Keratinocyte (primary cell): ENCODE results near the gene INPP4B. TPM values are rescaled to one million over a fixed set of nuclear protein-coding genes. Genes with fewer than 3 reads are reported as not detected.

Experiments
- DNase-seq: peaks from one replicate; pipeline ENCODE4 v3.0.0-alpha.2; 2011; ENCODE audit warnings: low read depth, missing footprints, low spot score
- FAIRE-seq: peaks from 2 replicates; lab custom pipeline; 2011; peaks lifted over from hg19 to GRCh38; lab: Jason Lieb, UNC
- H2AFZ ChIP-seq: 2 replicates; pipeline ENCODE4 v1.6.0; 2012; ENCODE audit warnings: low read length, control low read depth, inconsistent platforms; ENCODE audit not compliant: control insufficient read depth
- H3K27ac ChIP-seq: 2 replicates; pipeline ENCODE4 v1.5.1; 2011; ENCODE audit warnings: low read length; ENCODE audit not compliant: control insufficient read depth, insufficient read depth
- H3K27me3 ChIP-seq: 3 replicates; pipeline ENCODE4 v1.6.0; 2011; ENCODE audit warnings: low read length; ENCODE audit not compliant: control insufficient read depth, insufficient read depth; ENCODE audit errors: extremely low read depth
- H3K36me3 ChIP-seq, 2 experiments: 2 replicates in 1 of 2; 3 replicates in 1 of 2; pipeline ENCODE4 v1.5.1; 2011; ENCODE audit warnings: low read length in 2 of 2, mild to moderate bottlenecking in 1 of 2; ENCODE audit not compliant: control insufficient read depth in 2 of 2, insufficient read depth in 2 of 2; ENCODE audit errors: extremely low read depth in 1 of 2
- H3K4me1 ChIP-seq: 3 replicates; pipeline ENCODE4 v1.5.1; 2011; ENCODE audit warnings: low read length; ENCODE audit not compliant: control insufficient read depth, insufficient read depth; ENCODE audit errors: extremely low read depth
- H3K4me2 ChIP-seq: 3 replicates; pipeline ENCODE4 v1.6.0; 2011; ENCODE audit warnings: low read depth, low read length; ENCODE audit not compliant: control insufficient read depth, insufficient read depth; ENCODE audit errors: extremely low read depth
- H3K4me3 ChIP-seq, 3 experiments: fragments of 200-600 bp in 1 of 3; sonication (generic) in 1 of 3; 2 replicates in 2 of 3; 3 replicates in 1 of 3; pipeline ENCODE4 v1.5.1; 2011 to 2016; ENCODE audit warnings: low read length in 3 of 3, mild to moderate bottlenecking in 3 of 3, control low read depth in 2 of 3, inconsistent platforms in 1 of 3, low read depth in 1 of 3, mixed read lengths in 1 of 3, mixed run types in 1 of 3, moderate library complexity in 1 of 3; ENCODE audit not compliant: control insufficient read depth in 2 of 3, insufficient read depth in 2 of 3; ENCODE audit errors: extremely low read depth in 1 of 3
- H3K79me2 ChIP-seq: 2 replicates; pipeline ENCODE4 v1.6.0; 2012; ENCODE audit warnings: low read length; ENCODE audit not compliant: control insufficient read depth, insufficient read depth
- H3K9ac ChIP-seq: 3 replicates; pipeline ENCODE4 v1.6.0; 2011; ENCODE audit warnings: low read length; ENCODE audit not compliant: control insufficient read depth, insufficient read depth; ENCODE audit errors: extremely low read depth
- H3K9me1 ChIP-seq: 3 replicates; pipeline ENCODE4 v1.6.0; 2011; ENCODE audit warnings: low read length; ENCODE audit not compliant: control insufficient read depth, insufficient read depth; ENCODE audit errors: extremely low read depth
- H3K9me3 ChIP-seq: 2 replicates; pipeline ENCODE4 v1.5.1; 2012; ENCODE audit warnings: low read depth, low read length; ENCODE audit not compliant: control insufficient read depth
- H4K20me1 ChIP-seq: 3 replicates; pipeline ENCODE4 v1.6.0; 2011; ENCODE audit warnings: low read length; ENCODE audit not compliant: control insufficient read depth, insufficient read depth; ENCODE audit errors: extremely low read depth
- EZH2 ChIP-seq: IDR thresholded peaks from one replicate; pipeline ENCODE4 v1.6.1; 2012; ENCODE audit warnings: inconsistent platforms, mild to moderate bottlenecking, low read length, moderate library complexity
- dilution Hi-C: fragments of 300-500 bp; cut with MboI; formaldehyde crosslinking; loops from one replicate; pipeline ENCODE4 v1.7.0; 2020; ENCODE audit warnings: low sequenced_read_pairs; ENCODE audit not compliant: extremely low pct_ligation_motif_present
- polyA plus RNA-seq, 5 experiments: library from polyadenylated mRNA; depleted of rRNA in 3 of 5; stranded (reverse) in 3 of 5; stranded (forward) in 1 of 5; unstranded in 1 of 5; fragments of >200 nt; gene quantifications; 1 replicate in 1 of 5; 2 replicates in 3 of 5; 3 replicates in 1 of 5; pipeline versions ENCODE4 v1.2.1 to v1.2.3, GENCODE V29; 2011 to 2012; ENCODE audit warnings: missing spikeins in 2 of 5, low read depth in 1 of 5, low replicate concordance in 1 of 5
- TF ChIP-seq, protein P1 (sequence below), 3 experiments: IDR thresholded peaks in 1 of 3; conservative IDR thresholded peaks in 1 of 3; optimal IDR thresholded peaks in 1 of 3; 2 replicates in 2 of 3; 3 replicates in 1 of 3; pipeline versions ENCODE3 to v1.5.1; 2011; ENCODE audit warnings: low read length in 3 of 3, mild to moderate bottlenecking in 3 of 3, moderate library complexity in 2 of 3, control low read depth in 1 of 3, inconsistent platforms in 1 of 3; ENCODE audit not compliant: insufficient read depth in 2 of 3; ENCODE audit errors: extremely low read depth in 1 of 3

The INPP4B gene
- polyA plus RNA-seq, 1 donor (not counting 4 experiments of a cell fraction or from before 2014, with no cell fraction given): 50.2 TPM

DNA sequence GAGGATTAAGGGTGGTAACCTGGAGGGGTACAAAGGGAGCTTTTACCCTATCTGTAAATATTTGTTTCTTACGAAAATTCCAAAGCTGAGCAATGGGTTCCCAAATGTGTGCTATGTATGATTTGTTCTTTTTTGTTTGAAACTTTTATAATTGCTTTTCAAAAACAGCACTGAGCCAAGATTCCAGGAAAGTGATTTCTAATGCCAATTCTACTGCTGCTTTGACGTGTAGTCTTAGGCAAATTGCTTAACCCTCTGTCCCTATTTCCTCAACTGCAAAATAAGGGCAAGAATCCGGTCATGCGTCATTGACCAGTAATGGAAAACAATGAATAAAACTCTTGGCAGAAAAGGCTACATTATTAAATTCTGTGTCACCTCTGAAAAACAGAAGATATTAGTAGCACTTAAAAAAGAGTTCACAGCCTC is 755.0 kb downstream of the INPP4B start:
- no peaks in the 10 kb centered on the region for H3K9me1 ChIP-seq
- no peaks in the 10 kb centered on the region for H3K9me3 ChIP-seq
- no peaks in the 10 kb centered on the region for H3K27me3 ChIP-seq
- no peak overlapping the region for H2AFZ ChIP-seq
- TF ChIP-seq, protein P1, sequence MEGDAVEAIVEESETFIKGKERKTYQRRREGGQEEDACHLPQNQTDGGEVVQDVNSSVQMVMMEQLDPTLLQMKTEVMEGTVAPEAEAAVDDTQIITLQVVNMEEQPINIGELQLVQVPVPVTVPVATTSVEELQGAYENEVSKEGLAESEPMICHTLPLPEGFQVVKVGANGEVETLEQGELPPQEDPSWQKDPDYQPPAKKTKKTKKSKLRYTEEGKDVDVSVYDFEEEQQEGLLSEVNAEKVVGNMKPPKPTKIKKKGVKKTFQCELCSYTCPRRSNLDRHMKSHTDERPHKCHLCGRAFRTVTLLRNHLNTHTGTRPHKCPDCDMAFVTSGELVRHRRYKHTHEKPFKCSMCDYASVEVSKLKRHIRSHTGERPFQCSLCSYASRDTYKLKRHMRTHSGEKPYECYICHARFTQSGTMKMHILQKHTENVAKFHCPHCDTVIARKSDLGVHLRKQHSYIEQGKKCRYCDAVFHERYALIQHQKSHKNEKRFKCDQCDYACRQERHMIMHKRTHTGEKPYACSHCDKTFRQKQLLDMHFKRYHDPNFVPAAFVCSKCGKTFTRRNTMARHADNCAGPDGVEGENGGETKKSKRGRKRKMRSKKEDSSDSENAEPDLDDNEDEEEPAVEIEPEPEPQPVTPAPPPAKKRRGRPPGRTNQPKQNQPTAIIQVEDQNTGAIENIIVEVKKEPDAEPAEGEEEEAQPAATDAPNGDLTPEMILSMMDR (optimal IDR thresholded peaks at IDR 0.05 in 1 of 3, IDR thresholded peaks at IDR 0.05 in 1 of 3, conservative IDR thresholded peaks at IDR 0.05 in 1 of 3; ENCODE audit: extremely low read depth in 1 of 3, insufficient read depth in 2 of 3, low read length in 3 of 3): no peak
- no peak for TF ChIP-seq EZH2
- FAIRE-seq (no peak), DNase-seq (no peak)
- no peaks in the 10 kb centered on the region for H4K20me1 ChIP-seq
- H3K79me2 ChIP-seq: no peaks in the 10 kb centered on the region
- H3K4me1 ChIP-seq: peaks cover 22% of the 10 kb centered on the region
- H3K4me3 ChIP-seq: no peak overlapping the region
- peaks cover 5 to 9% of the 10 kb centered on the region in 2 experiments for H3K36me3 ChIP-seq
- no peak overlapping the region for H3K9ac ChIP-seq
- dilution Hi-C loops: no loop called here
- no peak overlapping the region for H3K4me2 ChIP-seq
- peak overlapping the region; percentile 53 for H3K27ac ChIP-seq

DNA sequence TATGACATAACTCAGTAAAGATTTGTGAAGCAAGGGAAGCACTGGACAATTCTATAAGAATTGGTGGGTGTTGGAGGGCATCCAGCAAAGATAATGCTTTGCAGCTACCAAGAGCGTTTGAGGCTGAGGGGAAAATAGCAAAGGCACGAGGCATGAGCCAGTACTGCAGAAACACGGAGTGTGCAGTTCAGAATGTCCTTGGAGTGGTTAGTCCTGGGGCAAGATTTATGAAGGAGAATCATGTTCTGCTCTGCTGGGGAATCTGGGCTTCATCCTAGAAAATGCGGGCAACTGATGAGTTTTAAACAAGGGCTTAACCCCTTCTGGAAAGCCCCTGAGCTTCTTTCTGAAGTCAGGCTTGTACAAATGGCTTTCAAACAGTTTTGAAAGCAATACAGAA is 757.2 kb downstream of the INPP4B start:
- H3K9me3 ChIP-seq: no peaks in the 10 kb centered on the region
- H3K27me3 ChIP-seq: no peaks in the 10 kb centered on the region
- no peak overlapping the region for H3K4me3 ChIP-seq
- FAIRE-seq (peak; percentile 9), DNase-seq (no peak)
- H3K27ac ChIP-seq: no peak overlapping the region
- no peak overlapping the region for H3K9ac ChIP-seq
- H3K36me3 ChIP-seq: peaks cover 0 to 7% of the 10 kb centered on the region in 2 experiments
- TF ChIP-seq EZH2: no peak
- TF ChIP-seq, protein P1 (optimal IDR thresholded peaks at IDR 0.05 in 1 of 3, IDR thresholded peaks at IDR 0.05 in 1 of 3, conservative IDR thresholded peaks at IDR 0.05 in 1 of 3; ENCODE audit: extremely low read depth in 1 of 3, insufficient read depth in 2 of 3, low read length in 3 of 3): no peak
- peaks cover 15% of the 10 kb centered on the region for H3K4me1 ChIP-seq
- dilution Hi-C loops: no loop called here
- no peaks in the 10 kb centered on the region for H3K9me1 ChIP-seq
- no peak overlapping the region for H3K4me2 ChIP-seq
- no peak overlapping the region for H2AFZ ChIP-seq
- H3K79me2 ChIP-seq: no peaks in the 10 kb centered on the region
- no peaks in the 10 kb centered on the region for H4K20me1 ChIP-seq
